HG02759 (cell line): ENCODE data around the gene EDDM13.
"Not testable (repeated sequence)": the region's sequence is repeated elsewhere in the genome, so short reads cannot be mapped to it uniquely, and the experiment has no call there.

Experiments used
- ATAC-seq: cut with Tn5 transposase; IDR thresholded peaks from one replicate; pipeline ENCODE4 v1.9.1; 2021; ENCODE audit warnings: mild to moderate bottlenecking, moderate library complexity; ENCODE audit not compliant: unreplicated experiment

EDDM13 gene

GRCh38 chr19:56272161-56272798 lies at the start of gene EDDM13:
Gene EDDM13 (plus strand): TSS chr19:56272748. CDS start chr19:56272835, 87 bp downstream.
- ATAC-seq: no peak

DNA sequence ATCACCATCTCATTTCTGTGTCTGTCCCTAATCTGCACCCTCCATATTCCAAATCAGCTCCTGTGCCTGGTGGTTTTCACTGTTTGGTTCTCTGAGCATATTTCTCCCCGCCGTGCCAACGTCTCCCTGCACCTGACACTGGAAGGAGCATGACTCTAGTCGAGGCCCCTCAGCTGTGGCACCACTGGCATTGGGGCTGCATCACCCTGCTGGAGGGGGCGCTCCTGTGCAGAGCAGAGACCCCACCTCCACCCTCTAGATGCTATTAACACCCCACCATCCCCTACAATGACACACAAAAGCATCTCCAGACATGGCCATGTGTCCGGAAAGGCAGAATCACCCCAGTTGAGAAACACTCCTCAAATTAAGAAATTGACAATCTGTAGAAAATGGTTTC lies 49.6 kb upstream of the EDDM13 start:
- no peak for ATAC-seq

DNA sequence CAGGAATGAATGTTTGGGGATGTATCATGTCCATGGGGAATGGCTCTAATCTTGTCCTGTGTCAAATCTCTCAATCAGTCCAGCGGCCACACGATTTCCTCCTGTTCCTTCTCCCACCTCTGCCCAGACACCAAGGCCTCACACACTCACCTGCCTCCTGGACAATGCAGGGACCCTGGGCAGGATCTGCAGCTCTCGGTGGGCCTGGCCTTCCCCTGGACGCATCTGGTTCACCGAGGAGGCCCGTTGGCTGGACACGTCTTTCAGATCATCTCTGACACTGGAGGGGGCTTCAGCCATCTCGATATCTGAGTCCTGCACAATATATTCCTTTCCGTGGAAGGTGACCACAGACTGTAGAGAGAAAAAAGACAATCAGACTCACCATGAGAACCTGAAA lies 49.1 kb upstream of the EDDM13 start:
- no peak for ATAC-seq

- no peak for ATAC-seq
Observed at GRCh38 chr19:56245121-56245740, 27.3 kb upstream of the EDDM13 start.

GRCh38 chr19:56245764-56246163 lies 26.8 kb upstream of the EDDM13 start:
- ATAC-seq: not testable (repeated sequence)

- not testable (repeated sequence) for ATAC-seq
Observed at GRCh38 chr19:56248736-56249338, 23.7 kb upstream of the EDDM13 start.

GRCh38 chr19:56252699-56253422 lies 19.7 kb upstream of the EDDM13 start:
- no peak for ATAC-seq

DNA sequence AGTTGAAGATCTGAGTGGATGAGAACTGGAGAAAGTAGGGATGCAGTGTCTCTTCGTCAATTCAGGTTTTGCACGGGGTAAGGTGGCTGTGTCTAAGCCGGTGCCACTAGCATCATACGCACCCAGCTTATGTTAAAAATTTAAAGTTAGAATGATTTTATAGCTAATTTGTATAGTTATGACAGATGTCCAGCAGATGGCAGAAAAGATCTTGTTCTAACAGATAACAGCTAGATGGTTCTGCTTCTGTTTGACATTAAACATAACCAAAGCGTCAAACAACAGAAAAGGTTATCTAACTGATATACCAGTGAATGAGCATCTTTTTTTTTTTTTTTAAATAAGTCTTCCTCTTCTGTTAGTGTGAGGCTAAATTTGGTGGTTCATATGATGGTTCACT lies 18.8 kb upstream of the EDDM13 start:
- no peak for ATAC-seq

- no peak for ATAC-seq
Observed at GRCh38 chr19:56258272-56258671, 14.3 kb upstream of the EDDM13 start.

GRCh38 chr19:56261145-56261544 lies 11.4 kb upstream of the EDDM13 start:
- no peak for ATAC-seq

DNA sequence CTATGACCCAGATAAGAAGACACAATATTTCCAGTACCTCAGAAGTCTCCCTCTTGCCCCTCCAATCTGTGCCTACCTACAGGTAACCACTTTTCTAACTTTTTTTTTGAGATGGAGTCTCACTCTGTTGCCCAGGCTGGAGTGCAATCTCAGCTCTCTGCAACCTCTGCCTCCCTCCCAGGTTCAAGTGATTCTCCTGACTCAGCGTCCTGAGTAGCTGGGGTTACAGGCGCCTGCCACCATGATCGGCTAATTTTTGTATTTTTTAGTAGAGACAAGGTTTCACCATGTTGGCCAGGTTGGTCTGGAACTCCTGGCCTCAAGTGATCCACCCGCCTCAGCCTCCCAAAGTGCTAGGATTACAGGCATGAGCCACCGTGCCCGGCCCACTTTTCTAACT lies 10.6 kb upstream of the EDDM13 start:
- not testable (repeated sequence) for ATAC-seq

DNA sequence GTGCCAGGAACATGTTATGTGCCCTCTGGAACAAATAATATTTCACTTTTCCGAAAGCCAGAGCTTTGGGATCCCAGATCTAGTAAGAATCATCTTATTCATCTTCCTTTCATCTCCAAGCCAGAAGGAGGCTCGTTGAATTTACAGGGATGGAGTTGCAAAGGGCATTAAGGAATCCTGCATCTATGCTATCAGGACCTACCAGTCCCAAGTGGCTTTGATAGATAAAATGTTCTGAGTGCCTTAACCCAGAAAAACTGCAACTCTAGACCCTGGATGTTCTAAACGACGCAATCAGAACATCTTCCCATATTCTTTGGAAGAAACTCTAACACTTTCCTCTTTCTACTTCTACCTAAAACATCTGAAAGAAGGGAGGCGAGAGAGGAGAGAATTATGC lies 9.2 kb upstream of the EDDM13 start:
- no peak for ATAC-seq

GRCh38 chr19:56266051-56266450 lies 6.5 kb upstream of the EDDM13 start:
- no peak for ATAC-seq

DNA sequence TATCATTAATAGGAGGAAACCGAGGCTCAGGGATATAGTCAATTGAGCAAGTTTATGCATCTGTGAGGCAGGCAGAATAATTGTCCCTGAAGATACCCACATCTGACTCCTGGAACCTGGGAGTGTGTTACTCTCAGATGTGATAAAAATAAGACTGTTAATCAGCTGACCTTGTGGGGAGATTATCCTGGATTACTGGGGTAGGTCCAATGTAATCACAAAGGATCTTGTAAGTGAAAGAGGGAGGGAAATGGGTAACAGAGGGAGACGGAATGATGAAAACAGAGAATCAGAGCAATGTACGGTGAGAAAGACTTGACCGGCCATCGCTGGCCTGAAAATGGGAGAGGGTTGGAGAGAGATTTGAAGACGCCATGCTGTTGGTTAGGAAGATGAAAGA lies 3.2 kb upstream of the EDDM13 start:
- ATAC-seq: no peak

DNA sequence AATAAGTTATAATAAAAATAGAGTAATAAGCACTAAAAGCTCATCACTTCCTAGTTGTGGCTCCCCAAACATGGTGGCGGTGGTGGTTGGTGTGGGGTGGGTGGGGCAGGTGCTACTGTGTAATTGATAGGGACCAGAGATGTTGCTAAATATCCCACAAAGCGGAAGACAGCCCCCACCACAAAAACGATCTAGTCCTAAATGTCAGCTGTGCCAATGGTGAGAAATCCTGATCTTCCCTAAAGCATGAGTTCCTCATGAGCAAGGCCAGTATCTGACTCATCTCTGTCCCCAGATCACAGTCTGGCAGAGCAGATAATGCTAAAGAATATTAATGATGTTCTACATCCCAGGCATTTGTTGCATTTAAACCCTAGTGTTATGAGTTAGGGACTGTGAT lies 1.9 kb upstream of the EDDM13 start:
- no peak for ATAC-seq

DNA sequence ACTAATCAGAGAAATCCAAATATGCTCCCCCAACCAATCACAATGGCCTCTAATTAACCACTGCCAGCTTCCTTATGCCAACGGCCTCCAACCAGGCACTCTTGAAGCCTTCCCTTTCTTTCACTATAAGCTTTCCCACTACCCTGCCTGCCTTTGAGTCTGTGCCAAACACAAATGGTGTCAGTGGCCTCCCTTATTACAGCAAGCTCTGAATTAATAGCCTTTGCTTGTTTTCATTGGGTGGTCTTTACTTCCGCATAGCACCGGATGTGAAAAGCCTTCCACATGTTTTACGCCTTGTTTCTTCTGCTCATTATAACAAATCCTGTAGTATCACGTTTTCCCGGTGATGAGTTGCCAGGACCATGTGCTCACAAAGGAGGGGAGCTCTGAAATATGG lies 1.4 kb upstream of the EDDM13 start:
- no peak for ATAC-seq

DNA sequence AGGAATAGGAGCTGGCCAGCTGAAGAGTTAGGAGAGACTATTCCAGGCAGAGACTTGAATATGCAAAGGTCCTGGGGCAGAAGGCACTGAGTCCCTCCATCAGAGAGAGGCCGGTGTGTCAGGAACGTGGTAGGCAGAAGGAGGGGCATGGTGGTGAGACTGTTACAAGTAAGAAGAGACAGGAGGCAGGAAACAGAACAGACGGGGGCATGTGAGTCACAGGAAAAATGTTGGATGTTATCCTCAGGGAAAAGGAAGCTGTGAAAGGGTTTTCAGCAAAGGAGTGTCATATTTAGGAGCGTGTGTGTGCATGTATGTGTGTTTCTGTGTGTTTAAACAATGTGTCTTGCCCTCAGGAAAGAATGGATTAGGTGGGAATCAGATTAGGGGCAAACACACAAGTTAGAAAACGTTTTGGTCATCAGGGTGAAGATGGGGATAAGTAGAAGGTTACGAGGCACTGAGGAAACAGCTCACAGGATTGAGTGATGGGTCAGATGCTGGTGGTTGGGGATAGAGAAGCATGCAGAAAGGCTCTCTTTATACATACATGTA lies 1.1 kb downstream of the EDDM13 start:
- ATAC-seq: no peak

GRCh38 chr19:56282809-56283208 lies 10.3 kb downstream of the EDDM13 start:
- no peak for ATAC-seq

- no peak for ATAC-seq
Observed at GRCh38 chr19:56284746-56285145, 12.2 kb downstream of the EDDM13 start.

DNA sequence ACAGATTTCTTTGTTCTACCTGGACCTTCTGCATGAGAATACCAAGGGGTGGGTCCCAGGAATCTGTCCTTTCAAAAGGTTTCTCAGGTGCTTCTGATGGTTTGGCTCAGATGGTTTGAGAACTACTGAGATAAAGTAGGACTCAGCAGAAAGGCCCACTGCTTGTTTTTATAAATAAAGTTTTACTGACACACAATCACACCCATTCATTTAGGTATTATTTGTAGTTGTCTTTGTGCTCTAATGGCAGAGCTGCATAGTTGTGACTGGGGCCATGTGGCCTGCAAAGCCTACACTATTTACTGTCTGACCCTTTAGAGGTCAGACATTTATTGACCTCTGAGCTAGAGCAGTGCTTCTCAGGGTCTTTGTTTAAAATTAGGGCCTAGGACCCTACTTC lies 17.6 kb downstream of the EDDM13 start:
- no peak for ATAC-seq

GRCh38 chr19:56291867-56292266 lies 19.3 kb downstream of the EDDM13 start:
- no peak for ATAC-seq

GRCh38 chr19:56294549-56294948 lies 22.0 kb downstream of the EDDM13 start:
- ATAC-seq: no peak
